GM04503 (cell line): ENCODE data around the gene MTCL1.

Source experiments
- DNase-seq: peaks from one replicate; pipeline ENCODE4 v3.0.0-alpha.2; 2012; ENCODE audit warnings: low read depth

MTCL1 gene

DNA sequence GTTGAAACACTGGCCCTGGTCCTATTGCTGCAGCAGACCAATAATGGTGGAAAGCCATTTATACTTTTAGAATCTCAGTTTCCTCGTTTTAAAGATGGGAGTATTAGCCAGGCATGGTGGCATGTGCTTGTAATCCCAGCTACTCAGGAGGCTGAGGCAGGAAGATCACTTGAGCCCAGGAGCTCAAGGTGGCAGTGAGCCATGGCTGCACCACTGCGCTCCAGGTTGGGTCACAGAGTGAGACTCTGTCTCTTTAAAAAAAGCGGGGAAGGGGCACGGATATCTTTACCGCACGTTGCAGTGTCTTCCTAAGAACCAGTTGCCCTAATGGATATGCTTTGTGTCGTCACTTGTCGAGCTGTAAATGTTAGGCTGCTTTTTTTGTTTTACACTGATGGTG, 8.3 kb downstream of the MTCL1 start:
- no peak for DNase-seq

DNA sequence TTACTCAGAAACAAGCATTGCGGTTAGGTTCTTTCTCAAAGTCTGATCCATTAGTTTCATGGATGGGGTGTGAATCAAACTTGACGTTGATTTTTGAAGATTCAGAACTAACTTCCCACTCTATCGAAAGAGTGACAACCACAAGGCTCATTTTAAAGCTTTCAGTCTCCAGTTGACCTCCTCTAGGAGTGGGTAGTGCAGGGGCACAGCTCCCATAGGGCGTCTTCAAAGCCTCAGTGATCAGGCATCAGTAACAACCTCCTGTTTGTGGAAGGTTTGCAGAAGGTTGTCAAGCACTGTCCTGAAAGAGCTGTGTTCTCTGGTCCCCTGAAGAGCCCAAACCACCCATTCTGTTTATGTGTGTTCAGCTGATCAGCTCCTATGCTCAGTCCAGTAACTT, 10.2 kb downstream of the MTCL1 start:
- DNase-seq, result no peak

DNA sequence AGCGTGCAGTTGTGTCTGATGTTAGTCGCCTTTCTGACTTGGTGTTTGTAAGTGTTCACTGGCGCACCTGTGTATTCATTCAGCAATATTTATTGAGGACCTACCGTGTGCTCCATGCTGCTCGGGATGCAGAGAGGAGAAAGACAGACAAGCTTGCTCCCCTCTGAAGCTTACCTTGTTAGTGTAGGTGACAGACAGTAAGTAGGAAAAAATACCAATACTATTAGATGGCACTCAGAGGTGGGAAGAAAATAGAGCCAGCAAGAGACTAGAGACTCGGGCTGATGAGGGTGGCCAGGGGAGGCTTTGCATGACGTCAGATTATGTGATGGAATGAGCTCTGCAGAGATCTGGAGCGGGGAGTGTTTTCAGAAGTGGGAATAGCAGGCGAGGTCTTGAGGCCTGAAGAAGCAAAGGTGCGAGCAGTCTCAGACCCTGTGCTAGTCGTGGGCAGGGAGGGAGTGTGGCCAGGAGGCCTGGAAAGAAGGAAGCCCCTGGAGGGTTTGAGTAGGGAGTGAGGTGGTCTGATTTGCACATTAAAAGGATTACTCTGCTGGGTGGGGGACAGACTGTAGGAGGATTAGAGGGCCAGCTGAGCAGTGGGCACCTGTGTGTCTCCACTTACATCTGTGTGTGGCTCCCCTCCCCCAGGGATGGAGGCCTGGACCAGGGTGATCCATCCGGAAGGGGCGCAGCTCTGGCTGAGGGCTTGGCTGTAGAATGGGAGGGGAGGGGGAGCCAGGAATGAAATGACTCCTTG, 11.8 kb downstream of the MTCL1 start:
- no peak for DNase-seq

DNA sequence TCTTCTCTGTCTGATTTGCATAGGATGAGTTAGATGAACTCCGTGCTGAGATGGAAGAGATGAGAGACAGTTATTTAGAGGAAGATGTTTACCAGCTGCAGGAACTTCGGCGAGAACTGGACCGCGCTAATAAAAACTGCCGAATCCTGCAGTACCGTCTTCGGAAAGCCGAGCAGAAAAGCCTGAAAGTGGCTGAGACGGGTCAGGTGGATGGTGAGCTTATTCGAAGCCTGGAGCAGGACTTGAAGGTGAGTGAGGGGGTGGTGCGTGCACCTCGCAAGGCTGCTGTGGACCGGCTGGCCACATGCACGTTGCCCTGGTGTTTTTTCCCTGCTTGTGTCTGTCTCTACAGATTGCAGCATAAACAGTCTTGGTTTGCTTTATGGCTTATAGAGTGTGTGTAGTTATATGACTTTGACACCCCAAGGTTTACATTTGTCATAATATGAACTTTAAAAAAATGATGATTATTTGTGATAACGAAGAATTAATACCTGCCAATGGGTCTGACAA, 13.1 kb downstream of the MTCL1 start:
- no peak for DNase-seq

DNA sequence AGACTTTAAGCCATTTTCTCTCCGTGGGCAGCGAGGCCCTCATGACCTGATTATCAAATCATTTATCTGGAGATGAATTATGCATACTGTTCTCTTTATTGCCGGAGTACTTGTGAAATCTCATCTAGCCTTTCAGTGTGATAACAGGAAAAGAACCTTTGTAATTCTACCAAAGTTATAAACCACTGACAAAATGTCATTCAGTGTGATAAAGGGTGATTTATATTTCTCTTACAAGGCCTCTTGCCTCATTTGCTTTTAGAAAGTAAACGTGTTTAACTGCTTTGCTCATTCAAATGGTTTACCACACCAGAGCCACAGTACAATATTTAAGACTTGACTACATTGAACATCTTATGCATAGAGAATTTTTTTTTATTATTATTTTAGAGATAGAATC, 13.8 kb downstream of the MTCL1 start:
- DNase-seq, result no peak

DNA sequence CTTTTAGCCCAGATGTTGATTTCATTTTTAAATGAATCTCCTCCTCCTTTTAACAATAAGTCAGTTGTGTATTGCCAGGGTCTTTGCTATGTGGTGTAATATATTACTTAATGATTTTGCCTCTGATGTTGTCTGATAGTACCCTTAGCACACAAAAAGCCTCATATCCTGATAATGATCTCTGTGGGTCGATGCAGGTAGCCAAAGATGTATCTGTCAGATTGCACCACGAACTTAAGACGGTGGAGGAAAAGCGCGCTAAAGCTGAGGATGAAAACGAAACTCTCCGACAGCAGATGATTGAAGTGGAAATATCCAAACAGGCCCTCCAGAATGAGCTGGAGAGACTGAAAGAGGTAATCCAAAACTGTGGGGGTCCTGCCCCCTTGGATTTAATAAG, 14.8 kb downstream of the MTCL1 start:
- no peak for DNase-seq

DNA sequence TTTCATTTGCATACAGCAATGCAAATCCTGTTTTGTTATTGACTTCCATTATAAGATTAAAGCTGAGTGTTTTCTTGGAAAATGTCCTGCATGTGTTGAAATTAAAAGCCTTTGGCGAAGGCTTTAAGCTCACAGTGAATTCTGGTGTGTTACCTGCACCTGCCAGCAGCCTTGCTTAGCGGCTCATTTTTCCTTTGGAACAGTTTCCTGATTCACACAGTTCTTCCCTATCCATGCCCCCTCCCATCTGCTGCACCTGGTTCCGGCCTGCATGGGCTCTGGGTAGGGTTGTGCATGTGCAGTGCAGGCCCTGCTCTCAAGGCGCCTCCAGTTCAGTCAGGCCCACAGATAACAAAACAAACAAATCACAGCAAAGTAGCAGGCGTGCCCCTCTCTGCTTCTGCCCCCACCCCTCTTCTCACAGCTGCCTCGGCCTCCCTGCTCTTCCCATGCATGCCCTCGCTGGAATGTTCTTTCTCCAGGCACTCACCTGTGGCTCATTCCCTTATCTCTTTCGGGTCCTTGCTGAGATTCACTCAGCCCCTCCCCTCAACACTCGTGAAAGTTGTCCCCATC, 15.8 kb downstream of the MTCL1 start:
- DNase-seq, result no peak

DNA sequence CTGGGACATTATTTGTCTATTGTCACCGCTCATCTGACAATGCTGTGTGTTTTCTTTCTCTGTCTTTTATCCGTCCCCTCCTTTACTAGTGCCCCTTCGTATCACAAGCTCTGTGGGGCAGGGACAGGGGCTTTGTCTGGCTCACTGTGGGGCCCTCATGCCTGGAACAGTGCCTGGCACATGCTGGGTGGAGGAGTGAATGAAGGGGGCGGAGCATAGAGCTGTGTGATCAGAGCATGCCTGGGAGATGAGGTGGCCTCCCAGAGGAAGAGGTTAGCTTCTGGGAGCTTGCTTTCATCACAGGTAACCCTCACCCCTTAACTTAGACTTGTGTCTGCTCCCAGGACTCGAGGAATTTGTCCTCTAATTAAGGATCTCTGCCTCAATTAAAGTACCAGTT, 16.4 kb downstream of the MTCL1 start:
- DNase-seq, result no peak

DNA sequence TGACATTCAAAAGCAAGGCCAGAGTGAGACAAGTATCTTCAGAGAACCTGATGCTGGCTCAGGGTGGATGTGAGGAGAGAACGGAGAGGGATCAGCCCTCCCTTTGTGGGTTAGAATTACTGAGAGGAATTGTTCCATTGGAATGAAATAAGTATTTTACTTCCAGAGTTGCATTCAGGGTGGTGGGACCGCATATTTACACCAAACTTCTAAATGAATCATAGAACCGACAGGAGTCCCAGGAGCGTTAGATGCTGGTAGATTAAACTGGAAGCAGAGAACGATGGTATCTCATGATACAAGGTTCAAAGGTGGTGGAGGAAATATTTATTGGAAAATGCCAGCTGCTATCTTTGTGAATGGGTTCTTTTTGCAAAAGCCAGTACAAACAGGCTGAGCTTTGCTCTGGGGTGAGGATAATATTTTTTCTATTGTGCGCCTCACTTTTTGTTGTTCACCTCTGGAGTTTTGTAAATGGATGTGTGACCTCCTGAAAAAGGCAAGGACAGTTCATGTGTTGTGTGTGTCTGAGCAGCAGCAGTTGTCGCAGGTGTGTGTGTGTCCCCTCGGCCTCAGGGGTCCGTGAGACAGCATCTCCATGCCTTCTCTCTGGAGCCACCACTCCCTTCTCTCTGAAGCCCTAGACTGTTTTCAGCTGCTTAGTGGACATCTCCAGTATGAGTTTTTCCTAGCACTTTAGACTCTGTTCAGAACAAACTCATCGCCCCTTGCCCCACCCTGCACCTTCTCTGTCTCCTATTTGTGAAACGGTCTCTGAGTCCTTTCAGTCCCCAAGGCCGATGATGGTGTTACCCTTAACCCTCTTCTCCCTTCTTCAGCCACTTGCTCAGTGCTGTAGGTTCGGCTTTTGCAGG, 17.8 kb downstream of the MTCL1 start:
- no peak for DNase-seq

DNA sequence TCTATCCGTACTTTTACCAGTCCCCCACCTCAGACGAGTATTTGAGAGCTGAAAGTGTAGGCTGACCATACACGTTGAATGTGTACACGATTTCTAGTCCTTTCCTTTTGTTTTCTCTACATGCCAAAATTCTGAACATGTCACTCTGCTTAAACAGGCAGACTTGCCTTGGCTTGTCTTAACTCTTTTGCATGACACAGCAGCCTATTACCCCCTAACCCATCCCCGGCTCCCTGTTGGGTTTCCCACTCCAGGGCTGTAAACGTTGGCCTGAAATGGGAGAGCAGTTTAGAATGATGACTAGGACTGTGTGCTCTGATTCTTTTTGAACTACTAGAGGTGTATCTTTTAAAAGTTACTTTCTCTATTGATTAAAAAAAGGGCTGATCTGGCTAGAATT, 19.1 kb downstream of the MTCL1 start:
- no peak for DNase-seq

DNA sequence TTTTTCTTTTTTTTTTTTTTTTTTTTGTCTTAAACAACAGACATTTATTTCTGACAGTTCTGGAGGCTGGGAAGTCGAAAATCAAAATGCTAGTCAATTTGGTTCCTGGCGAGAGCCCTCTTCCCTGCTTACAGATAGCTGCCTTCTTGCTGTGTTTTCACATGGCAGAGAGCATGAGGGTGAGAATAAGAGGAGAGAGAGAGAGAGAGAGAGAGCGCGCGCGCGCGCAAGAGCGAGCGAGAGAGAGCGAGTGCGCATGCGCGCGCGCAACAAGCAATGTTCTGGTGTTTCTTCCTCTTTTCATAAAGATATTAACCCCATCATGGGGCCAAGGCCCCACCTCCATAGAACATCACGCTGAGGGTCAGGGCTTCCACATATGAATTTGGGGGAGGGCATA, 20.9 kb downstream of the MTCL1 start:
- no peak for DNase-seq

DNA sequence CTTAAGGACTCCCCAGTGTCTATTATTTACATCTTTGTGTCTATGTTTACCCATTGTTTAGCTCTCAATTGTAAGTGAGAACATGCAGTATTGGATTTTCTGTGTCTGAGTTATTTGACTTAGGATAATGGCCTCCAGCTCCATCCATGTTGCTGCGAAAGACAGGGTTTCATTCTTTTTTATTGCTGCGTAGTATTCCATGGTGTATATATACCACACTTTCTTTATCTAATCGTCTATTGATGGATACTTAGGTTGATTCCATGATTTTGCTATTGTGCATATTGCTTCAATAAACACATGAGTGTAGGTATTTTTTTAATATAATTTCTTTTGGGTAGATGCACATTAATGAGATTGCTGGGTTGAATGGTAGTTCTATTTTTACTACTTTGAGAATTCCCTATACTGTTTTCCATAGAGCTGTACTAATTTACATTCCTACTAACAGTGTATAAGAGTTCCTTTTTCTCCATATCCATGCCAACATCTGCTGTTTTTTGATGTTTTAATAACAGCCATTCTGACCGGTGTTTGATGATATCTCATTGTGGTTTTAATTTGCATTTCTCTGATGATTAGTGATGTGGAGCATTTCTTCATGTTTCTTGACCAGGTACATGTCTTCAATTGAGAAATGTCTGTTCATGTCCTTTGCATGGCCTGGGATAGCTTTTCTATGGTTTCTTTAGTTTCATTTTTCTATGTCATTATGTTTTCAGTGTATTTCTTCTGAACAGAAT, 21.8 kb downstream of the MTCL1 start:
- no peak for DNase-seq

DNA sequence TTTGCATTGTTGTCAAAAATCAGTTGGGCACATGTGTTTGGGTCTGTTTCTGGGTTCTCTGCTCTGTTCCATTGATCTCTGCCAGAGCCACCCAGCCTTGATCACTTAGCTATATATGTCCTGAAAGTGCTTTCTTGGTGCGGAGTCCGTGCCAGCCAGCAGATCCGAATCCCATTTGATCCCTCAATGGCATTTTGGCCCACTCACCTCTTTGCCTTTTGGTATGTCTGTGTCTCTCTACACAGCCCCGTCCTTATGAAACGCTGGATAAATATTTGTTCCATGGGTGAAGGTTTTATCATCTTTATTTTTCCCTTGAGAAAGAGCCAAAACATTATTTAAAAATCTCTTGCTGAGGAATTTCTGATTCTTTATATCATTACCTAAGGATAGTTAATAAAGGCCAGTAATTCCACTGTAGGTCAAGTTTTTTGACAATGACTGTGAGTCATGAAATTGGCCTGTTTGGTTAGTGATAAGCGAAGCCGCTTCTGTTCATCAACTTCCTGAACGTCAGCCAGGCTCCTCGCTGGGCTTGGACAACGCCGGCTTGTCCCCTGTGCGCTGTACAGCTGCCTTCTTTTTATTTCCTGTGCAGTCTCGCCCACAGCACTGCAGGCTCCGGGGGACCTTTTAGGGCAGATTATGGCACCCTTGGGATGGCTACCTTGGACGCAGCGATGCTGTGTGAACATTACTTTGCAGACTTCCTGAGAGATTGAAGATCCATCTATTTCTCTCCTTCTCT, 24.9 kb downstream of the MTCL1 start:
- no peak for DNase-seq

DNA sequence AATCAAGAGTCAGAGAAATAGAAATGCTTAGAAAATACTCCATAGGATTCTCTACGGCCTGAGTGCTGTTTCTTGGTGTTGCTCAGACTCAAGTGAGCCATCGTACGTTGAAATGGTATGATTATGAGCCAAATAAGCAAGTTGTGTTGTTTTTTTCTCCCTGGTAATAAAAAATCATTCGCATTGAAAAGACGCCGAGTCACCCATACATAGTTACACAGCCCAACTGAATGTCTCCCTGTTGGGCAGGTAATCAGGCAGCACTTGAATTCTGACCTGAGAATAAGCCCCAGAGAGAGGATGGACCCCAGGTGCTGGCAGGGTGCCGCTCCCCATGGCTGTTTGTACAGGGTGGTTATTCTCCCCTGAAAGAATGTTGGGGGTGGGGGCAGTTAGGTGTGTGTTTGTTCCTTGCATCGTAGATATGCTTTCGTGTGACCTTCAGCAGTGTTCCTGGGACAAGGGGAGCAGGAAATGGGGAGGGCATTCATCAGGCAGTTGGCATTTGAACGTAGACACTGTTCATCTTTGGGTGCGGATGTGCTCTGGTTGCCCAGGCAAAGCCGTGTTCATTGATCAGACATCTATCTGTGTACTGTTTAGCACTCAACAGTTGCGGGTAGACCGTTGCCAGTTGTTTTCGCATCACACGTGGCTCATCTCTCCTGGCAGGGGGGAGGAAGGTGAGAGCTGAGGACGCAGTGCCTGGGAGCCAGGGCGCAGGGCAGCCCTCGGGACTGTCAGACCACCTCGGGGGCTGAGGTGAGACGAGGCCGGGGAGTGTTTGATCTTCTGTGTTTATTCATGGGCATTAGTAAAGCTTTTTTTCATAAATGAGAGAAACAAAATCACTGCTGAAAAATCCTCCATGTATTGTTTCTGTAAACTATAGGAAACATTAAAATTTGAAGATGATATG, 27.3 kb downstream of the MTCL1 start:
- DNase-seq, result no peak

DNA sequence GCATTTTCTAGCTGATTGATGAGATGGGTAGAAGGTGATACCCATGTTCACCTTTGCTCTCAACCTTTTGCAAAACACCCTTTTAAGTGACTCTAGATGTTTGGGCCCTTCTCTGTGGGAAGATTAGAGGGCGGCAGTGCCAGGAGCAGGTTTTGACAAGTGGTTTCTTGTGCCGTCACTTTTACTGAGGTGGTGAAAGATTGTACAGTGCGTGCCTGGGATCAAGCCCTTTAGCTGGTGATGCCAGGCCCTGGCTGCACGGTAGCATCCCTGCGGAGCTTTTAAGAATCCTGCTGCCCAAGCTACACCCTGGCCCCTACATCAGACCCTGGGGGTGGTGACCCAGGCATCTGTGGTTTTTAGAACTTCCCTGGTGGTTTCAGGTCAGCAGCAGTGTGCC, 29.1 kb downstream of the MTCL1 start:
- no peak for DNase-seq

DNA sequence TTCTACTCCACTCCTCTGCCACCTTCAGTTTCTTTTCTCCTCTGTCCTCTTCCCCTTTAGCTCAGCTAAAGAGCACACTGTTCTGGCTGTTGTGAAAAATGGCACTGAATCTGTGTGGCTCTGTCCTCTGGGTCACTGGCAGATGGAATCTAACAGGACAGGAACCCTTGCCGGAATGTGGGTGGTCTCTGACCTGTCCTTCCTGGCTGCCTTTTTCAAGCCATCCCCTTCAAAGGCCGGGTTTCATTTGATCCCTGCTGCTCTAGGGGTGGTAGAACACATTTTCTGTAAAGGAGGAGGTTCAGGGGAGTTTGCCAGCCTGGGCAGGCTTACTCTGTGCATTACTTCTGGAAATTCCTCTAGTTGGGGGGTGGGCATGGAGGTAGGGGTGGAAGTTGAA, 29.9 kb downstream of the MTCL1 start:
- DNase-seq, result no peak

DNA sequence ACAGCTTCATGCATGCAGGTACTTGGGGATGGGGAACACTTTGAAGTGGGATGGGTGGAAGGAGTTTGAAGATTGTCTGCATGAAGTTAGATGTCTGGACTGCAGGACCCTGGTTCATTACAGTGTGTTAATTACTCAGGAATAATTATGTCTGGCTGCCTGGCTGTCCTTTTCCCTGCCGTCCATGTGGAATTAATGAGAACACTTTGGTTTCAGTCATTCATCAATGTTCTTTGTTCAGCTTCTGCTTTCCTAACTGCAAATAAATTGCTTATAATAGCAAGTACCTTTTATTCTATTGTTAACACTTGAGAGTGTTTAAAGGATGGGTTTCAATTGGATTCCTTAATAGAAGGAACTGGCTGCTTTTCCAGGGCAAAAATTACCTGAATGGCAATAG, 35.8 kb downstream of the MTCL1 start:
- no peak for DNase-seq

DNA sequence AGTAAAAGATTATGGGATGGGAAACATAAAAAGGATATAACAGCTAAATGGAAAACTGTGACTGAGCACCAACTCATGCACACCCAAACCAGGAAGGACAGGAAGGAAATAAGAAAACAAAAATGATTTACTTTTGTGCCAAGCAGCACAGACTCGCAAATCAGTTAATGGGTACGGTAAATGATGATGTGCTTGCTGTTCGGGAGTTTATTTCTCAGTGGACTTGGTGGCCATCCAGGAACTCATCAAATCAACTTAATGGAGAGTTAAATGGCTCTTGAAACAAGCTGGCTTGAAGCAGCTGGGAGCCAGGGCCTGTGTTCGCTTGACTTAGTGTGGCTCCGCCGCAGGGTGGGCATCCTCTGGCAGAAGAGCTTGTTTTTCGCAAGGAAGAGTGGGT, 36.2 kb downstream of the MTCL1 start:
- DNase-seq, result no peak

DNA sequence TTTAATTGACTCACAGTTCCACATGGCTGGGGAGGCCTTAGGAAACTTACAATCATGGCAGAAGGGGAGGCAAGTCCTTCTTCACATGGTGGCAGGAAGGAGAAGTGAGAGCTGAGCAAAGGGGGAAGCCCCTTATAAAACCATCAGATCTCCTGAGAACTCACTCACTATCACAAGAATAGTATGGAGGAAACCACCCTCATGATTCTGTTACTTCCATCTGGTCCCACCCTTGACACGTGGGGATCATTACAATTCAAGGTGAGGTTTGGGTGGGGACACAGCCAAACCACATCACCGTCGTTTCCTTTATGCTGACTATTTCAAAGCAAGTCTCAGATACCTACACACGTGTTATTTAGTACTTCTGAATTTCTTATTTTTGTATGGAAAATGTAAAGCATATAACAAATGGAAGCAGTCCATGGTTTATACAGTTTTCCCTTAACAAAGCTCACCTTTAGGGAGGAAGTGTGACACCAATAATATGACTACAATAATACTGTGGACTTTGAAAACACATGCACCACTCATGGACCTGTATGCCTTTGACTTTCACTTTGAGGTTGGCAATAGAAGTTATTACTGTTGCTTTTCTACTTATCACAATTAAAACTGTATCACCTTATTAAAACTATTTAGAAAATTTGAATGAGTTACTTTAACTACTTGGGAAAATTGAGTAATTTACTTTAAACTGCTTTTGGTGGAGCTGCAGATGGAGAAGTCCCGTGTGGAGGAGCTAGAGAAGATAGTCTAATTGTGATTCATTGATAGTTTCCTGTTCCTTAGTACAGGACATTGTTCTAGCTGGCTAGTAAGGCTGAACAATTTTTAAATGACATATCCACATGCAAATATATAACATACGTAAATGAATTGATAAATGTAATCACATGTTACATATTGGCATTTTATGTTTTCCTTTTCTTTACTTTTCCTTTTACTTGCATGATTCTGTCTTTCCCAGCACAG, 37.3 kb downstream of the MTCL1 start:
- DNase-seq, result no peak
